ENCODE results near the gene LONRF3.

Gene LONRF3

DNA sequence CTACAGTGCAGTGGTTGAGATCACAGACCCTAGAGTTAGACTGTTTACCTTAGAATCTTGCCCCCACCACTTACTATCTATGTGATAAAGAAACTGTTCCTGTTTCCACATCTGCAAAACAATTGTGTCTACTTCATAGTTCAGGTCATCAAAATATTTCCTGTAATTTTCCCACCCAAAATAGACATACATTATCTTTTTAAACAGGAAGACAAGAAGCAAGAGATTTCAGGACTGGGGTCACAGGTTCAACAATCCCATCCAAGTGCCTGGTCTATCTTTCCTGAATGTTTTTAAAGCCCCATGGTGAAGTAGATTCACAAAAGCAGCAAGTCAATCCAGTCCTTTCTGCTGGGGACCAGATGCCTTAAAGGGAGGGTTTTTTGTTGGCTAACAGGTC, 56.6 kb downstream of the LONRF3 start:
- no peak for DNase-seq (ENCODE audit: low spot score)
- in situ Hi-C loops (cut with MboI; ENCODE audit: low pct_unique_long_range_greater_than_20kb, low sequenced_read_pairs, unreplicated experiment): no loop called here
- no peak for TF ChIP-seq CTCF (IDR thresholded peaks at IDR 0.05; ENCODE audit: extremely low read depth, insufficient read depth, missing control alignments)

DNA sequence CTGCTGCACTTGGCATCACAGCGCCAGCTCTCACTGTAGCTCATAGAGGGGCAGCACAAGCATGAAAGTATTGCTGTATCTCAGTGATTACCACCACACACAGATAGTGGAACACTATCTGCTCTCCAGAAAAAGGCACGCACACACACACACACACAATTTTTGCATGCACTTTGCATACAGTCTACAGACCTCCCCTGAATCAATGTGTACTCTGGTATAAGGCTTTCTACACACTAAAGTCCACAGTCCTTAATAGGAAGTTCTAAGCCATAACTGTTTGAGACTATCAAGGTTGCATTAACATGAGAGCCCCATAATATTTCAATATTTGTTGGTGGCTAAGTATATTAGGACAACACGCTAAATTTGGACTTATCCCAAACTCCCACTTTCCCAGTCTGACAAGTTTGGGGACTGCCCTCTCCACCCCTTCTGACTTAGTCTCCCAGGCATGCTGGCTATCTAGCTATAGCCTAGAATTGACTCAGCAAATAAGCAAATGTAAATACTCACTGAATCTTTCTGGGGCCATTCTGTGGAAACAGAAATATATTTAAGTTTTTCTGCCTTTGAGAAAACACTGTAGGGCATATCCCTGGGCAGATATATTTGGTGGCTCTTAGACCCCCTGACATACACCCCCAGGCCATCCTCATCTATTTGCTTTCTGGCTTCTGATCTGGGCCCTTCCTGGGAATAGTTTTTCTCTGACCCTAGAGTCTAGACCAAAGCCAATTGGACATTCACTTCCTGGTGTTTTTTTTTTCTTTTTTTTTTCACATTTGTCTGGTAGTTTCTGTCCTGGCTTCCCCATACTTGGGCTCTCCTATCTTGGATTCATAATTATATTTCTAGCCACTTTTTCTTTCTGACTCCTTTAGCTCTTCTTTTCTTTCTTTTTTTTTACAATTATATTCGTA, 62.0 kb downstream of the LONRF3 start:
- in situ Hi-C loops (cut with MboI; ENCODE audit: low pct_unique_long_range_greater_than_20kb, low sequenced_read_pairs, unreplicated experiment): no loop called here
- no peak for TF ChIP-seq CTCF (IDR thresholded peaks at IDR 0.05; ENCODE audit: extremely low read depth, insufficient read depth, missing control alignments)
- no peak for DNase-seq (ENCODE audit: low spot score)

GRCh38 chrX:119040432-119040831, 66.0 kb downstream of the LONRF3 start:
- no peak for TF ChIP-seq CTCF (IDR thresholded peaks at IDR 0.05; ENCODE audit: extremely low read depth, insufficient read depth, missing control alignments)
- in situ Hi-C loops (cut with MboI; ENCODE audit: low pct_unique_long_range_greater_than_20kb, low sequenced_read_pairs, unreplicated experiment): no loop called here
- DNase-seq (ENCODE audit: low spot score): no peak

GRCh38 chrX:119041175-119041574, 66.8 kb downstream of the LONRF3 start:
- no peak for DNase-seq (ENCODE audit: low spot score)
- in situ Hi-C loops (cut with MboI; ENCODE audit: low pct_unique_long_range_greater_than_20kb, low sequenced_read_pairs, unreplicated experiment): no loop called here
- TF ChIP-seq CTCF (IDR thresholded peaks at IDR 0.05; ENCODE audit: extremely low read depth, insufficient read depth, missing control alignments): no peak

DNA sequence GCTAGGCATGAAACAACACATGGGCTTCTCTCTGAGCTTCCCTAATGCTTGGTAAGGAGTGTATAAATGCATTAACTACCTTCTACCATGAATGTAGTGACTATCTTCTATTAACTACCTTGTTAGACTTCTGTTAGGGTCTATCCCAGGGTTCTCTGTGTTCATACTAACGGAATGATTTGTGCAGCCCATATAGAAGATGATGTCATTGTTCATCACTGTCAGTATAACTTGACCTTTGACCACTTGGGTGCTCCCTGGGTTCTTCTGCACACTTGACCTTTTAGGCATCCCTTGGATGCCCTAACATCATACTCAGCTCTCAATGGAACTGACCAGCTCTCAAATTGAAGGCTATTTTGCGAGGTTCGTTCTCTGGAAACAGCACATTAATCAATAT, 67.6 kb downstream of the LONRF3 start:
- DNase-seq (ENCODE audit: low spot score): no peak
- in situ Hi-C loops (cut with MboI; ENCODE audit: low pct_unique_long_range_greater_than_20kb, low sequenced_read_pairs, unreplicated experiment): no loop called here
- no peak for TF ChIP-seq CTCF (IDR thresholded peaks at IDR 0.05; ENCODE audit: extremely low read depth, insufficient read depth, missing control alignments)

DNA sequence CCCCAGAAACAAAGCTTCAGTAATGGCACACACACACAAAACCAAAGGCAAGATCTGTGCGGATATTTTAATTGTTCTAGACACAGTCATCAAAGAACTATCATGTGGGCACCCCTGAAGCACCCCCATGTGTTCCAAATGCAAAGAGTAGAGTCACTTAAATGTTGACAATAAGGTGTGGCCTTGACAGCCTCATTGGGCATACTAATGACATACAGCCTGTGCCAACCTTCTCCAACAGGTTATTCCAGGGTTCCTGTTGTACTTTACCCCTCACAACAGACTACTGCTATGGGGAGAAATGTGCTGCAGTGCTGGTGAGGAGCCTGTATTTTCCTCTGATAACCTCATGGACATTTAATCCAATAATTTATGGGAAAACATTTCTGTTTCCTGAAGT, 68.6 kb downstream of the LONRF3 start:
- in situ Hi-C loops (cut with MboI; ENCODE audit: low pct_unique_long_range_greater_than_20kb, low sequenced_read_pairs, unreplicated experiment): no loop called here
- TF ChIP-seq CTCF (IDR thresholded peaks at IDR 0.05; ENCODE audit: extremely low read depth, insufficient read depth, missing control alignments): no peak
- DNase-seq (ENCODE audit: low spot score): no peak

Measured in GM13977 (cell line).